EL (cell line): ENCODE measurements around the gene BUD31.
A peak's percentile ranks its signal among the peaks of the same experiment; 100 is the strongest.
"Not testable (repeated sequence)": the region's sequence is repeated elsewhere in the genome, so short reads cannot be mapped to it uniquely, and the experiment has no call there.

Experiments
- DNase-seq: peaks from one replicate; pipeline ENCODE4 v3.0.0-alpha.2; 2016

BUD31 gene

GRCh38 chr7:99380823-99381663, 27.7 kb upstream of the BUD31 start:
- DNase-seq: no peak

- no peak for DNase-seq
Measured at GRCh38 chr7:99381664-99382075, 27.1 kb upstream of the BUD31 start.

- DNase-seq: no peak
Measured at GRCh38 chr7:99383203-99383602, 25.6 kb upstream of the BUD31 start.

GRCh38 chr7:99383791-99384370, 24.9 kb upstream of the BUD31 start:
- no peak for DNase-seq

GRCh38 chr7:99384523-99384922, 24.2 kb upstream of the BUD31 start:
- no peak for DNase-seq

- DNase-seq: no peak
Measured at GRCh38 chr7:99385564-99385963, 23.2 kb upstream of the BUD31 start.

GRCh38 chr7:99386584-99387238, 22.1 kb upstream of the BUD31 start:
- peak; percentile 49 for DNase-seq

- not testable (repeated sequence) for DNase-seq
Measured at GRCh38 chr7:99387239-99387635, 21.5 kb upstream of the BUD31 start.

- no peak for DNase-seq
Measured at GRCh38 chr7:99387912-99388311, 20.9 kb upstream of the BUD31 start.

GRCh38 chr7:99389772-99390171, 19.0 kb upstream of the BUD31 start:
- DNase-seq: no peak

GRCh38 chr7:99390941-99391602, 17.7 kb upstream of the BUD31 start:
- DNase-seq: no peak

GRCh38 chr7:99392046-99392445, 16.7 kb upstream of the BUD31 start:
- DNase-seq: no peak

GRCh38 chr7:99392659-99393354, 16.0 kb upstream of the BUD31 start:
- DNase-seq: no peak

GRCh38 chr7:99393355-99394187, 15.2 kb upstream of the BUD31 start:
- DNase-seq: no peak

- no peak for DNase-seq
Measured at GRCh38 chr7:99394188-99394502, 14.6 kb upstream of the BUD31 start.

GRCh38 chr7:99395616-99396327, 13.0 kb upstream of the BUD31 start:
- DNase-seq: no peak

GRCh38 chr7:99396418-99397296, 12.1 kb upstream of the BUD31 start:
- DNase-seq: no peak

- no peak for DNase-seq
Measured at GRCh38 chr7:99397297-99397983, 11.3 kb upstream of the BUD31 start.

- no peak for DNase-seq
Measured at GRCh38 chr7:99398891-99399445, 9.8 kb upstream of the BUD31 start.
